Adrenal gland (tissue), 12 donors: ENCODE data around the gene SLC25A22. TPM values are rescaled to one million over a fixed set of nuclear protein-coding genes. Genes with fewer than 3 reads are reported as not detected.

Experiments
- DNase-seq, 7 donors: peaks; one replicate each; pipeline ENCODE4 v3.0.0-alpha.2; 2019 to 2020
- H3K27ac ChIP-seq, 5 donors: fragments of 200-600 bp; sonication (generic) in 4 of 5; 1 replicate in 3 of 5; 2 replicates in 2 of 5; pipeline versions ENCODE4 v1.5.1 to v1.8.0; 2016 to 2020; ENCODE audit warnings: mild to moderate bottlenecking in 1 of 5
- H3K27me3 ChIP-seq: fragments of 200-600 bp; 2 replicates; pipeline ENCODE4 v1.8.0; 2021
- H3K36me3 ChIP-seq, 2 donors: fragments of 200-600 bp; replicated peaks in 1 of 2; 1 replicate in 1 of 2; 2 replicates in 1 of 2; pipeline versions ENCODE4 v1.5.1 to v1.8.0; 2018 to 2022
- H3K4me1 ChIP-seq, 2 donors: fragments of 200-600 bp; replicated peaks in 1 of 2; 1 replicate in 1 of 2; 2 replicates in 1 of 2; pipeline versions ENCODE4 v1.5.1 to v1.8.0; 2018 to 2021
- H3K4me3 ChIP-seq, 4 donors: fragments of 200-600 bp; sonication (generic) in 3 of 4; one replicate each; pipeline ENCODE4 v1.5.1; 2016 to 2018
- H3K9me3 ChIP-seq, 3 donors: fragments of 200-600 bp; sonication (generic) in 1 of 3; replicated peaks in 1 of 3; 1 replicate in 2 of 3; 2 replicates in 1 of 3; pipeline versions ENCODE4 v1.5.1 to v1.8.0; 2016 to 2021
- CTCF ChIP-seq, 6 experiments: fragments of 450-650 bp in 4 of 6; fragments of 200-600 bp in 2 of 6; sonication (generic) in 1 of 6; IDR thresholded peaks; 1 replicate in 5 of 6; 2 replicates in 1 of 6; pipeline versions ENCODE4 v1.5.1 to v1.8.0; 2016 to 2021; ENCODE audit warnings: antibody characterized with exemption in 6 of 6, mild to moderate bottlenecking in 2 of 6, moderate library complexity in 1 of 6
- POLR2A ChIP-seq, 2 donors: fragments of 450-650 bp; IDR thresholded peaks; one replicate each; pipeline ENCODE4 v1.6.1; 2017; ENCODE audit warnings: antibody characterized with exemption in 2 of 2, mild to moderate bottlenecking in 2 of 2, moderate library complexity in 1 of 2
- WGBS, 4 donors: extraction: QIAGEN DNeasy Blood & Tissue Kit in 2 of 4; methylation state at CpG; one replicate each; pipeline versions ENCODE4 v1.1.5 to v1.1.7; 2013 to 2017; 5-methylcytosine and 5-hydroxymethylcytosine counted together
- intact Hi-C, 2 donors: fragments of 100-400 bp; cut with DNase I; formaldehyde crosslinking; loops; one replicate each; pipeline versions ENCODE4 v1.14.1 to v1.15.0; 2022 to 2023
- polyA plus RNA-seq, 3 donors: library from polyadenylated mRNA; stranded (reverse); fragments of 200-250 nt in 2 of 3; fragments of 350-450 nt in 1 of 3; fragmentation: Illumina TruSeq in 1 of 3; extraction: RNeasy Lipid Tissue Mini Kit (QIAGEN cat#74804) in 1 of 3; gene quantifications; one replicate each; pipeline ENCODE4 v1.2.3, GENCODE V29; 2013 to 2014
- total RNA-seq, 9 donors: library from RNA; depleted of rRNA in 4 of 9; stranded (reverse); fragments of >200 nt in 4 of 9; fragments of 120-200 nt in 1 of 9; fragmentation: NEBNext Ultra II Directional in 1 of 9; extraction: Animal tissue kit (Norgen Biotek cat#: 25700) in 1 of 9; gene quantifications; one replicate each; pipeline versions ENCODE4 v1.1.0 to v1.2.4, GENCODE V29; 2013 to 2023
- donor health status: healthy with polysubstance abuse.
- donor health status: Bipolar disorder and iron deficiency.
- donor health status: DM: yes; HTN: yes; CAD: no.
- donor health status: DM: no; HTN: no; CAD: no.
- donor health status: DM: no; HTN: no; CAD: no.
- donor health status: DM: yes; HTN: yes; CAD: no.

Gene SLC25A22
- total and polyA plus RNA-seq, 12 donors = 7.7 to 41.3 (median 15.3) TPM

- peak in 2 of 7 donors; percentile 10 to 16 for DNase-seq
- intact Hi-C loops = no loop called here
- Histone ChIP-seq H3K36me3 (no peaks in the 10 kb centered on the region), H3K4me3 (no peak overlapping the region), H3K4me1 (peaks cover 28 to 38% of the 10 kb centered on the region in 2 donors), H3K27ac (no peak overlapping the region), H3K9me3 (no peaks in the 10 kb centered on the region), H3K27me3 (no peaks in the 10 kb centered on the region)
- TF ChIP-seq CTCF (IDR thresholded peaks at IDR 0.05) = no peak
- TF ChIP-seq POLR2A (IDR thresholded peaks at IDR 0.05) = no peak
- 94 to 96% (median 94%) methylated on average over 8 to 23 of the region's 23 CpGs for WGBS, 4 donors
Measured at GRCh38 chr11:778976-779954, 18.8 kb downstream of the SLC25A22 start.

- intact Hi-C loops = no loop called here
- Histone ChIP-seq H3K4me3 (peak within 1 kb of the TSS; percentile 61 to 94 (median 69)), H3K4me1 (peaks cover 36 to 38% of the 10 kb centered on the region in 2 donors), H3K9me3 (no peaks in the 10 kb centered on the region), H3K36me3 (peaks cover 0 to 6% of the 10 kb centered on the region in 2 donors), H3K27ac (peak within 1 kb of the TSS in 4 of 5 donors; percentile 16 to 89 (median 75)), H3K27me3 (no peaks in the 10 kb centered on the region)
- 1 to 8% (median 2%) methylated on average over 12 to 110 of the region's 110 CpGs for WGBS, 4 donors
- DNase-seq = peak; percentile 88 to 94 (median 93)
- TF ChIP-seq CTCF (IDR thresholded peaks at IDR 0.05) (no peak), POLR2A (IDR thresholded peaks at IDR 0.05) (peak; percentile 77 to 86)
Measured at GRCh38 chr11:777288-778255, 20.5 kb downstream of the SLC25A22 start, which contains the start of gene GATD1. Gene GATD1 (minus strand): TSS chr11:777487. CDS start chr11:777462, 25 bp downstream.

GRCh38 chr11:776561-777287 lies 21.4 kb downstream of the SLC25A22 start:
- peaks cover 38 to 41% of the 10 kb centered on the region in 2 donors for H3K4me1 ChIP-seq
- peak overlapping the region in 4 of 5 donors; percentile 16 to 89 (median 75) for H3K27ac ChIP-seq
- no peaks in the 10 kb centered on the region for H3K9me3 ChIP-seq
- 0 to 3% (median 2%) methylated on average over 6 to 64 of the region's 65 CpGs; no CpG with 5 or more reads in 1 of the 4 donors for WGBS, 4 donors
- H3K4me3 ChIP-seq = peak overlapping the region in 3 of 4 donors; percentile 35 to 94 (median 61)
- no peaks in the 10 kb centered on the region for H3K27me3 ChIP-seq
- DNase-seq = peak in 6 of 7 donors; percentile 41 to 47 (median 44)
- intact Hi-C loops = no loop called here
- H3K36me3 ChIP-seq = peaks cover 0 to 14% of the 10 kb centered on the region in 2 donors
- TF ChIP-seq CTCF (IDR thresholded peaks at IDR 0.05) = no peak
- no peak for TF ChIP-seq POLR2A (IDR thresholded peaks at IDR 0.05)
